Mammary epithelial cell (primary cell): ENCODE results near the gene NCOA3.

Experiments used
- CTCF ChIP-seq, 2 donors: IDR thresholded peaks in 1 of 2; conservative IDR thresholded peaks in 1 of 2; 2 replicates each; pipeline ENCODE4 v1.5.1; 2011 to 2012; ENCODE audit warnings: inconsistent platforms in 2 of 2, low read length in 2 of 2, mild to moderate bottlenecking in 2 of 2, control low read depth in 1 of 2, low read depth in 1 of 2; ENCODE audit not compliant: insufficient read depth in 1 of 2; ENCODE audit errors: extremely low read depth in 1 of 2
- EZH2 ChIP-seq: IDR thresholded peaks from 2 replicates; pipeline ENCODE4 v1.6.1; 2012; ENCODE audit warnings: low read length, inconsistent platforms, borderline replicate concordance

- TF ChIP-seq CTCF (conservative IDR thresholded peaks at IDR 0.05 in 1 of 2, IDR thresholded peaks at IDR 0.05 in 1 of 2; ENCODE audit: extremely low read depth in 1 of 2, insufficient read depth in 1 of 2, low read depth in 1 of 2, low read length in 2 of 2) (no peak), EZH2 (no peak)
Observed at GRCh38 chr20:47489448-47489872, 12.2 kb upstream of the NCOA3 start.
